Left renal cortex interstitium (tissue), 4 donors: ENCODE measurements around the gene AQP7. TPM values are rescaled to one million over a fixed set of nuclear protein-coding genes. Genes with fewer than 3 reads are reported as not detected.
"Not testable (repeated sequence)": the region's sequence is repeated elsewhere in the genome, so short reads cannot be mapped to it uniquely, and the experiment has no call there.

Experiments used
- DNase-seq, 4 donors: peaks; one replicate each; pipeline ENCODE4 v3.0.0-alpha.2; 2013; ENCODE audit warnings: low read depth in 4 of 4, low spot score in 2 of 4, missing footprints in 1 of 4
- polyA plus RNA-seq, 4 donors: library from polyadenylated mRNA; unstranded; fragments of 120-200 nt; gene quantifications; one replicate each; pipeline ENCODE4 v1.2.1, GENCODE V29; 2013; ENCODE audit not compliant: insufficient read length in 4 of 4

AQP7 gene
- polyA plus RNA-seq, 4 donors = 12.8 to 35.7 (median 22.0) TPM

DNA sequence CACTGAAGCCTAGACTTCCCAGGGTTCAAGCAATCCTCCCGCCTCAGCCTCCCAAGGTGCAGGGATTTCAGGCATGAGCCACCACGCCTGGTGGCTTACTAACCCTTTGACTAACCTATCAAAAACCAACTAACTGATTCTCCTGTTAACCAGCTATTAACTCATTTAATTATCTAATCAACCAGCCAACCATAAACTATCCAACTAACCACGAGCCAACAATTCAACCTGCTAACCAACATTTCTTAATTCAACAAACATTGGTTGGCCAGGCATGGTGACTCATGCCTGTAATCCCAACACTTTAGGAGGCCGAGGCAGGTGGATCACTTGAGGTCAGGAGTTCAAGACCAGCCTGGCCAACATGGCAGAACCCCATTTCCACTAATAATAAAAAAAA lies 3.3 kb downstream of the AQP7 start:
- DNase-seq = not testable (repeated sequence)

DNA sequence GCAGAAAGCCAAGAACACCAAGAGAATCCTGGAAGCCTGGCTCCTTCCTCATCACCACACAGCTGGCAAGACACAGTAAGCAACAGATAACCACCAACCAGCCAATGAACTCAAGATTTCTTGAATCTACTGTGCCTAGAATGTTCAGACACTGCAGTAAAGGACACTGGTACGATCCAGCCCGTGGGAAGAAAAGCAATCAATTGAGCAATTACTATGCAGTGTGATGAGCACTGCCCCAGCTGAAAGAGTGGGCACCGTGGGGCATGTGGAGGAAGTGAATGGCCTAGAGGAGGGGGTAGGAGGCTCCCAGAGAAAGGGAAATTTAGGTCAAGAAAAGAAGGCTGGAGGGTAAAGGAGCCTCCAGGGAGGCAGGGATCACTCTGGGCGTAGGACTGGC lies 4.6 kb downstream of the AQP7 start:
- DNase-seq = not testable (repeated sequence)

DNA sequence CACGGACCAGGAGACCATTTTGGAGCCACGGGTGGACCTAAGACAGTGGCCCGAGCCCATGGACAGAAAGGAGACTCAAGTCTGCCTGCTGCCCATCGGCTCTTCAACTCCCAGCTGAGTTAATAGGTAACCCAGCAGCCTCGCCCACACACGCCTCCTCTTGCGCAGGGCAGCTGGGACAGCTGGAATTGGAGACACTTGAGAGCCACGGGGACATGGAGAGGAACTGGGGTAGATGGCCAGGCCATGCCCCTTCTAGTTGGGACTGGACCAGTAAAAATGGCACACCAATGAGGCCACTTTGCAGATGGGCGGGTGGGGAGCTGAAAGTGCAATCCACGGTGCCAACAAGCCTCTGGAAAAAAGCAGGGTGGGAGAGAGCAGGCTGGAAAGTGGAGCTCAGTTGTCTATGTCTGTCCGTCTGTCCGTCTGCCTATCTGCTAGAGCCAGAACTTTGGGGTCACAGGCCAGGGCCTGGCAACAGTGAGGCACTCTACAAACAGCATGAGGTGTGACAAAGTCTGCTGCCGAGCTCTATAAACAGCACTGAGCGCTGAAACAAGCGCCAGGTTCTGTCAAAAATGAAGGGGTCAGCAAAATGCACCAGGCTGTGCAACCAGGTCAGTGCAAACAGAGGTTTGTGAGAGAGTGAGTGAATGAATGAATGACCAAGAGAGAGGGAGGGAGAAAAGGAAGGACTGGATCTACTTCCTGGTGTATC lies 7.0 kb downstream of the AQP7 start:
- not testable (repeated sequence) for DNase-seq

DNA sequence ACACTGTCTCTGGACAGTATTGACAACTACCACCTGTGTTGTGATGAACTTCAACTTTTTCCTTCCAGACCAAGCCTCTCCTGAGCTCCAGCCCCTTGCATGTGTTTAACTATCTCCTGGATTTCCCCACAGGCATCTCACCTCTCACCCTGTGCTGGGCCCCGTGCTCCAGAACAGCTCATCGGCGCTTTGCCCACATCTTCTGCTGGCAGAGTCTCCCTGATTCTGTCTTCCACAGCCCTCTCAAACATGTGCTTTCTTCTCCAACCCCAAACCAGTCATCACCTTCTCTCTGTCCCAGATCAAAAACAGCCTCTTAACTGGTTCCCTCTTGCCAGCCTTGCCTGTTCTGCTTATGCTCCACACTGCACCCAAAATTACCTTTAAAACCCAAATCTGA lies 8.4 kb downstream of the AQP7 start:
- not testable (repeated sequence) for DNase-seq

DNA sequence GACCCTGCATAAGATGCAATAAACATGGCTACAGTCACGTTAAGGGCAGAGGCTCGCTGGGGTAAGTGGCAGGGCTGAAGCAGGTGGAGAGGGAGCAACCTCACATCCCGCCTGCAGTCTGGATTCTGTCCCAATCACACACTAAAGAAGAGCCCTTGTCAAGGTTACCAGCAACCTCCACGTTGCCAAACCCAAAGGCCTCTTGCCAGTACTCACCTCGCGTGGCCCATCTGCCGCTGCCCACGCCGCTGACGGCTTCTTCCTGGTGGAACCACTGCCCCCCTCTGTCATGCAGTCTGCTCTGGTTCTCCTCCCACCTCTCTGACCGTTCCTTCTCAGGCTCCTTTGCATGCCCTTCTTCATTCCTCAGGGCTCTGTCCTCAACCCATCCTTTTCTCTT lies 8.8 kb downstream of the AQP7 start:
- DNase-seq = no peak

DNA sequence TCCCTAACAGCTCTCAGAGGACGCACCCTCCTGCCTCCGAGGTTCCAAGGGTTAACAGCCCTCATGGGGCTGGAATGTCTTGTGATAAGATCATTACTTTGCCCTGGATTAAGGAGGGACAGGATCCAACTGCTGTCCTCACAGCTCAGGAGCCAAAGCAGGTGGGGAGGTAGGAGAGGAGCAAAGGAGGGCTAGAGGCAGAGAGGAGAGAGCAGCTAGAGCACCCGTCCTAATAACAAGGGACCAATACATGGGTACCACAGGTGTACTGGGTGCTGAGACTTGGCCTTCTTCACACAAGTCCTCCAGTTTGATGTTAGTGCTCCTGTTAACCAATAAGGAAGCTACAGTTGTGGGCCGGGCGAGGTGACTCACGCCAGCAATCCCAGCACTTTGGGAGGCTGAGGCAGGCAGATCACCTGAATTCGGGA lies 9.8 kb downstream of the AQP7 start:
- DNase-seq = not testable (repeated sequence)

DNA sequence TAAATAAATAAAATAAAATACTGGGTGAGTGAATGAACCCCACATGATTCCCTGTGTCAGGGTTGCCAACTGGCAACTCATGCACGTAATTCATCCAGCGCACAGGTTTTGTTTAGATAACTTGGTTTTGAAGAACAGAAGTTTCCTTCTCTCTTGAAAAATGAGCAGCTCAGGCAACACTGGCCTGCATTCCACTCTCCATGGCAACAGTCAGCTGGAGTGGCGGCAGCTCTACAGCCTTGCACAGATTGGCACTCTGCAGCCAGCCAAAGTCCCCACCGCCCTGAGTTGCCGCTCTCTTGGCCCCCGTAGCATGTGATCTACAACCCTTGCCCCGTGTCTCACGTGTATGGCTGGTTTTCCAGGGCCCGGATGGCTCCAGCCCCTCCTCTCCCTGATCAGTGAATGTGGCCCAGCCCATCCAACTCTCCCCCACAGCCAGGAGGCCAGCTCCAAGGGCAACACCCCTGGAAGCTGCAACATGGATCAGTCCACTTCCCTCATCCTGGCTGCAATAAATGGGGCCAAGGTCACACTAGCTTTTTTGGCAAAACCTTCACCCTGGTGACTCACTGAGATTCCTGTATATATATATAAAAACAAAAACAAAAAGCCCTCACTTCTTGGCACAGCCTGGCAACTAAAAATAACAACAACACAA lies 11.1 kb downstream of the AQP7 start:
- peak in 2 of 4 donors; percentile 63 for DNase-seq

DNA sequence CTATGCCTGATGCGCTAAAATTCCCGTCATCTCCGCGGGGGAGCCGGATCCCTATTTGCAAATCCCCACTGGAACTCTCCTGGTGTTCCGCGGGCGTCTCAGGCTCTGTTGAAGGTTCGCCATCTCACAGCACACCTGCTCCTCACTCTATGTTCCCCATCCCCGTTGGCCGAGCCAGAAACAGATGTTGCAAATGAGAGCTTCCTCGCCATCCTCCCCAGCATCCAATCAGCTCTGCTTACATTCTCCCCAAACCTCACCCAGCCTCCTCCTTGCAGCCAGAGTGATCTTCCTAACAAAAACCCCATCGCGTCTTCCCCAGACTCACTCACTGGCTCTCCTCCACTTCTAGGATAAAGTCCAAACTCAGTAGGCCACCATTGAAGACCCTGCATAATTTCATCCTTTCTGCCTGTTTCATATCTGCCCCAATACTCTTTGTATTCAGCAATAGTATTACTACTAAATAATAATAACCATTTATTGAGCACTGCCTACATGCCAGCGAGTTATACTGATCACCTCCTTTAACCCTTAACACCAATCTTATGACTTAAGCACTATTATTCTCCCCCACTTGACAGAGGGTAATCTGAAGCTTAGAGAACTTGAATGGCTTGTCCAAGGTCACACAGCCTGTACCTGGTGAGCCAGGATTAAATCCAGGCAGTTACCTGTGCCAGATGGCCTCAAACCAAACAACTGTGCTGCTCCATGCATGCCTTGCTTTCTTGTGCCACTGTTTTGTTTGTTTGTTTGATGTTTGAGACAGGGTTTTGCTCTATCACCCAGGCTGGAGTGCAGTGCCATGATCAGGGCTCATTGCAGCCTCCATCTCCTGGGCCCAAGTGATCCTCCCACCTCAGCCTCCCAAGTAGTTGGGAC lies 14.0 kb downstream of the AQP7 start:
- no peak for DNase-seq

DNA sequence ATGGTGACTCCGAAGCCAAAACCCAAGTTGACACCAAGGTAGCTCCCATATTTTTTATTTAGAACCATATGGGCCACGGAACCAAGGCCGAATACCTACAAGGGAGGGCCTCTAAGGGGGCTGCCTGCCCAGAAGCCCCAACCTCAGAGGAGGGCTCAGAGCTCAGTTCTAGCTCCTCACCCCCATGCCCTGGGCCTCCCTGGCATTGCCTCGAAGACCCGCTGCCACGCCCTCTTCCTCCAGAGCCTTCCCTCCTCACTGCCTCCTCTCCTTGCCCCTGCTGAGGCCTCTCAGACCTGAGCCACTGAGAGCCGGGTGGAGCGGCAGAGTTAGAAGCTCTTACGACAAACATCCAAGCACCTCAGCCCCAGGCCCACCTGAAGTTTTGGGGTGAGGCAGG lies 15.4 kb downstream of the AQP7 start:
- DNase-seq = not testable (repeated sequence)

DNA sequence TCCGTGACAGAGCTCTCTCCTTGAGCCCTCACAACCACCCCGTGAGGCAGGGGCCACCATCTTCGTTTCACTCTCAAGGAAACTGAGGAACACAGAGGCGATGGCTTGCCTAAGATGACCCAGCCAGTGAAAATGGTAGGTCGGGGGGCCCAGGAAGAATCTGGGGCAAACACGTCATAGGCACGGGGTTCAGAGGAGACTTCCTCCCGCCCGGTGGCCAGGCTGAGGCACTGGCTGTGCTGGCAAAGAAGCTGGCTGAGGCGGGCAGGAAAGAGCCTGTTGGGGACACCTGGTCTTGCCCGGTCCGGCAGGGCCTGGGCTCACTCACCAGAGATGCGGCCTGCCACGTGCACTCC lies 15.7 kb downstream of the AQP7 start:
- DNase-seq = not testable (repeated sequence)

DNA sequence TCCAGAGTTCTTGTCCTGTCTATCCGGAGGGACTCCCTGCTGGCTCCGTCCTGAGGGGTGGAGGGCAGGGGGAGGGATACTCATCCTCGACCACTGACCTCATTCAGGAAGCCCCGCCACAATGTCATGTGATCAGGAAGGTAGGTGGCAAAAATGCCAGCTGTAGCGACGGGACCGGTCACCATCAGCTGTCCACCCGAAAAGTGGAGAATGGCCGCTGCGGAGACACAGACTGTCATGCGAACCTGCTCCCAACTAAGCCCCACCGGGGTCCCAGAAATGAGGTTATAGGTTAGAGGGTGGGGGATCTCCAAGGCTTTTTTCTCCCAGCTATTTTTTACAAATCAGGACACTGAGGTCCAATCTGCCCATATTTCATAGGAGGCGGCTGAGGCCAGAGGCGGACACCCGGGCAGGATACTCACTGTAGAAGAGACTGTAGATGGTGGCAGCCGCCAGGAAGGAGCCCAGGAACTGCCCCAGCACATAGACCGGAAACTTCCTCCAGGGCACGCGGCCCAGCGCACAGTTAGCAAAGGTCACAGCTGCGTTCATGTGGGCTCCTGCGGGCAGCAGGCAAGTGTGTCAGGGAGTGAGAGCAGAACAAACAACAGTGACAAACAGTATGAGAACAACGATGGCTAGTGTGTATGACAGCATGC lies 16.3 kb downstream of the AQP7 start:
- DNase-seq = not testable (repeated sequence)

DNA sequence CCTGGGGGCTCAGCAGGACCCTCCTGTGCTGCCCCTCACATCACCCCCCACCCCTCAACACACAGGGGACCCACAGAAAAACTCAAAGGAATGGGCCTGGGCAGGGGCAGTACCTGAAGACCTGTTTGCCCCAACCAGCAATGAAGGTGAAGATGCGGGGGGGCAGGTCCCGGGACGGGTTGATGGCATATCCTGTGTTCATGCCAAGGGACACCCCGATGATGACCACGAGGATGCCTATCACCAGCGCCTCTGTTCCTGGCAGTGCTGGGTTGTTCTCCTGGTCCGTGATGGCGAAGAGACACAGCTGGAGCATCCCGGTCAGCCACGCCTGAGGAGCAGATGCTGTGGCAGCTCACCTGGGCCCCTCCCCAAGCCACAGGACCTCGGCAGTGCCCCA lies 16.8 kb downstream of the AQP7 start:
- not testable (repeated sequence) for DNase-seq

DNA sequence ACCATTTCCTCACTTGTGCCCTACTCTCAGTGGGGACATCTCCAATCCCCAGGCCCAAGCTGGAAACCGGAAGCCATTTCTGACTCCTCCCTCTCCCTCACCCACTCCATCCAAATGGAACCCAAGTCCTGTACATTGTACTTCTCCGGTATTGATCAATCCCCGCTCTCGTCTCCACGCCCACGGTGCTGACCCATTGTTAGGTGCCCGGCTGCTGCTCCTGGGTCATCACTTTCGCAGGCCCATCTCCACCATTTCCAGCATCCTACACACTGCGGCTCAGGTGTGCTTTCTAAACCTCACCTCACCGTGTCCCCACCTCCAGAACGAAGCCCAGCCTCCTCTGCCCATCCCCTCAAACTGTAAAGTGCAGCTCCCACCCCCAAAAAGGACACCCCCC lies 19.0 kb downstream of the AQP7 start:
- DNase-seq = not testable (repeated sequence)

DNA sequence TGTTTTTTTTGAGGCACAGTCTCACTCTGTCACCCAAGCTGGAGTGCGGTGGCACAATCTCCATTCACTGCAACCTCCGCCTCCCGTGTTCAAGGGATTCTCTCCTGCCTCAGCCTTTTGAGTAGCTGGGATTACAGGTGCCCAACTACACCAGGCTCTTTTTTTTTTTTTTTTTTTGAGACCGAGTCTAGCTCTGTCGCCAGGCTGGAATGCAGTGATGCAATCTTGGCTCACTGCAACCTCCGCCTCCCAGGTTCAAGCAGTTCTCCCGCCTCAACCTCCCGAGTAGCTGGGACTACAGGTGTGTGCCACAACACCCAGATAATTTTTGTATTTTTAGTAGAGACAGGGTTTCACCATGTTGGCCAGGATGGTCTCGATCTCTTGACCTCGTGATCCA lies 20.0 kb downstream of the AQP7 start:
- not testable (repeated sequence) for DNase-seq

DNA sequence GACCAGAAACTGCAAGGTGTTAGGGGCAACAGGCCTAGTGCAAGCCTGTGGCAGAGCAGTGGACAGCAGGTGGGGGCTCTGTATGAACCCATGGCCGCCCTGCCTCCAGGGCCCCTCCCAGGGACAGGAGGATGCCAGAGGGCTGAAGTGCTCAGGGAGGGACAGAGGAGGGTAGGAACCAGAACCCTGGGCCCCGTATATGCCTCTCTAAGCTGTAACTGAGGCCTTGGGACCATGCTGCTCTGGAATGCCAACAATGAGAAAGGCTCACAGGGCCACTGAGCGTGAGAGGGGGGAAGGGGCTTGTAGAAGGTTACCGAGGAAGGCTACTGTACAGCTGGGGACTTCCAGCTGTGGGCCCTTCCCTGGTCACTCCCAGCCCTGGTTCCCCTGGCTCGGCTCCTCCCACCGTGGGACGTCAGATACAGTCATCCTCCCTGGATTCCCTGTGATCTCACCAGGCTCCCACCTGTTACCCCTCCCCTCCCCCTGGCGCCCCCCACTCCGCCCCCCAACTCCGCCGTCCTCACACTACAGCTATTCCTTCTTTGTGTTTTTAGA lies 21.1 kb downstream of the AQP7 start:
- DNase-seq = no peak

DNA sequence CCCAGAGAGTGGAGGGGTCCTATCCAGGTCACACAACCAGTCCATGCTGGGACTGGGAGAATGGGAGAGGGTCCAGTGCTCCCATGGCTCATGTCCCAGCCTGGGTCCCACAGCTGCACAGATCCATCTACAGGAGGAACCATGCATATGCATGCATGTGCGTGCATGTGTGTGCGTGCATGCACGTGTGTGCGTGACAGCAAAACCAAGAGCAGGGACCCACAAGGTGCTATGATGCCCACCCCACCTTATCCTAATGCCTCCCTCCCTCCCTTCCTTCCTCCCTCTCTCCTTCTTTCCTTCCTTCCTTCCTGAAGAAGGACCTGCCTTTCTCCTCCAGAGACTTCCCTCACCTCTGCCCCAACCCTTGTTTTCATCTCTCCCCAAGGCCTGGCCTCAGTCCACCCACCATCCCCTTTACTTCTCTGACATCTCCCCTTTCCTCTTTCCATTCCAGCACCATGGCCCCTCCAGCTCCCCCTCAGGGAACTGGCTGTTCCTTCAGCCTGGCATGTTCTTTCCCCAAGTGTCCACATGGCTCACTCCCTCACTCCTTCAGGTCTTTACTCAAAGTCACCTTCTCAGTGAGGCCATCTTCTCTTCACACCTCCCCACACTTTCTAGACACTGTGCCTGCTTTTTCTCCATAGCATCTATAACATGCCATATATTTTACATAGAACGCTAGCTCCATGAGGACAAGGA lies 21.8 kb downstream of the AQP7 start:
- no peak for DNase-seq

DNA sequence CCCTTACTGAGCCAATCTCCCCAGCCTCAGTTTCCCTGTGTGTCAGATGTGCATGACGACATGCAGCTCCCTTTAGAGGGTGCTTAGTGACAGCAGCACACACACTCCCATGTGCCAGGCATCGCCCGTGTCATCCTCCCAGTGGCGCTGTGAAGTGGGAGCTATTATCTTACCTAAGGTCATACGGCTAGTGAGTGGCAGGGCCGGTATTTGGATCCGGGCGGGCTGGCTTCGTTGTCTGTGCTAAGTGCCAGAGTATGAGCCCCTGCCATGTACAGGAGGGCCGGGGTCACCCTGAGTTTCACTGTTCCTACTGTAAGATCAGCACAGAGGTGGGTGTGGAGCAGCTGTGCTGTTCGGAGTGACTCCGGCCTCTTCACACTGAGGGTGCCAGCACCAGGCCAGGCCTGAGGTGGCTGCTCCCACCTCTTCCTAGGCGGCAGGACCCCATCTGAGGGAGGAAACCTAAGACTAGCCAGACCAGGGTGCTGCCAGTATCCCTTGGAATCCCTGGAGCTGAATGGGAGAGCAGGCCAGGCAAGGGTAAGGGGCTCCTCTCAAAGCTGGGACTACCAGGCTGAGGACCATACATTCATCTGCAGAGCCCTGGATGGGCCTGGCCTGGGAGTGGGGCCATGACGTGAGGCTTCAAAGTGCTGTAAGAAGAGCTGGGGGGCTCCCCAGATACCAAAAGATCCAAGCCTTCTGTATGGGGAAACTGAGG lies 22.5 kb downstream of the AQP7 start:
- no peak for DNase-seq

DNA sequence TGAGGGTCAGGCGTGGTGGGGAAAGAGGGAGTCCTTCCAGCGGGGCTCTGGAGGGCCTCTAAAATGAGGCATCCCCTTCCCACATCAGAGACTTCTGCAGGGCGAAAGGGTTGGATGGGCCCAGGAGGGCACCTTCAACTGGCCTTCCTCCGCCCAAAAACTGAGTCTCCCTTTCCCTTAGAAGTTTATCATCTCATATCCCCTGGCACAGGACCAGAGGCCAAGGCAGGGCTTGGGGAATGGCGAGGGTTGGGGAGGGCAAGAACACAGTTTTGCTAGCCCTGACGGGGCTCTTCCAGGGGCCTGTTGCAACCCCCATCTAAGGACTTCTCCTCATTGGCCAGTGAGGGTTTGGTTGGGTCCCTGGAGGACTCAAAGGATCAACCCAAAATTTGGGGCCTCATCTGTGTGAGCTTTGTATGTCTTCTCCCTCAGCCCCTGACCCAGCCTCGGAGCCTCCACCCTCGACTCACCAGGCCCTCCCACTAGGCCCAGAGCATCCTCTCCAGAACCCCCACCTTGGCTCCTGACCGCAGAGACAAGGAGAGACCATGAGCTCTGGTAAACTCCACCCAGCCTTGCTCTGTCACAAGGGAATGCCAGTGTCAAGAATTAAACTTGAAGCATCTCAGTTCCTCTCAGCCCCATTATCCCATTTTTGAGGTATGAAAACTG lies 24.1 kb downstream of the AQP7 start:
- DNase-seq = no peak
